ENCODE measurements around the gene IGSF3.

Gene IGSF3

GRCh38 chr1:116557323-116557878 is 110.1 kb downstream of the IGSF3 start:
- no peak overlapping the region for H3K27ac ChIP-seq
- no peak for TF ChIP-seq CTCF (conservative IDR thresholded peaks at IDR 0.05)

GRCh38 chr1:116556289-116557006 is 111.1 kb downstream of the IGSF3 start:
- H3K27ac ChIP-seq = no peak overlapping the region
- no peak for TF ChIP-seq CTCF (conservative IDR thresholded peaks at IDR 0.05)

- no peak overlapping the region for H3K27ac ChIP-seq
- no peak for TF ChIP-seq CTCF (conservative IDR thresholded peaks at IDR 0.05)
These were observed 112.6 kb downstream of the IGSF3 start for GRCh38 chr1:116554924-116555323.

GRCh38 chr1:116553386-116554115 is 114.0 kb downstream of the IGSF3 start:
- TF ChIP-seq CTCF (conservative IDR thresholded peaks at IDR 0.05) = no peak
- H3K27ac ChIP-seq = no peak overlapping the region

- no peak overlapping the region for H3K27ac ChIP-seq
- no peak for TF ChIP-seq CTCF (conservative IDR thresholded peaks at IDR 0.05)
These were observed 121.1 kb downstream of the IGSF3 start for GRCh38 chr1:116546354-116546977.

- no peak overlapping the region for H3K27ac ChIP-seq
- TF ChIP-seq CTCF (conservative IDR thresholded peaks at IDR 0.05) = no peak
These were observed 122.2 kb downstream of the IGSF3 start for GRCh38 chr1:116545359-116545705.
